Germinal center (tissue), 1 donor: Measurements from ENCODE around the gene ZFP36L1.
"Not testable (repeated sequence)": the region's sequence is repeated elsewhere in the genome, so short reads cannot be mapped to it uniquely, and the experiment has no call there.

ENCODE experiments used
- DNase-seq: peaks from one replicate; pipeline ENCODE4 v3.0.0; 2012; ENCODE audit warnings: mixed read lengths, low spot score

ZFP36L1 gene

GRCh38 chr14:68784226-68784910 lies 8.5 kb downstream of the ZFP36L1 start:
- DNase-seq: no peak

DNA sequence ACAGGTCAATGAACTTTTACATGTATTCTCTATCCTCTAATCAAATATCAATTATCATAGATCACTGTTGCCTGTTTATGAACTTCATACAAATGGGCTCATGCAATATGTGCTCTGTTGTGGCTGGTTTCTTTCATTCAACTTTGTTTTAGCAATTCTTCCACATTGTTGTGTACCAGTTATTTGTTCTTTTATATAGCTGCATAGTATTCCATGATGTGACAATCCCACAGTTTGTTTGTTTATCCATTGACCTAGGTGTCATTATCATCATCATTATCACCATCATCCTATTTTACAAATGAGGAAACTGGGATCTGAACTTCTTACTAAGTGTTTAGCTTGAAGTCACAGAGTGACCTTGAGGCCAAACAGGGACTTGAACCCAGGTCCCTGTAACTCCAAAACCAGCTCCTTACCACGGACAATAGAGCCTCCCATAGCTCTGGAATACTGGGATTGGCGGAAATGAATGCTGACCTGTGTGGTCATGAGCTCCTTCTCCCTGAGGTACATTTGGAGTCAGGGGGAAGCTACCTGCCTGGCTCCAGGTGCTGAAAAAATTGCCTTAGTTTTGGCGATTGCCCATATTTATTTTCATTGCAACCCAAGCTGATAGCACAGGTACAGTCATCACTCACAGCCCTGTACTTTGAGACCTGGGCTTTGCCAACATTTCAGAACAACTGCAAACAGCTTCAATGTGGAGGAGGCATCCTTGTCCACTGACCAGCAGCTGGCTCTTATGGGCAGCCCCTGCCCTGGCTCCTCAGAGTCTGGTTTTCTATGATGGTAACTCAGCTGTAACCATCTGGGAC lies 9.2 kb downstream of the ZFP36L1 start:
- no peak for DNase-seq

GRCh38 chr14:68782091-68782981 lies 10.5 kb downstream of the ZFP36L1 start:
- no peak for DNase-seq

DNA sequence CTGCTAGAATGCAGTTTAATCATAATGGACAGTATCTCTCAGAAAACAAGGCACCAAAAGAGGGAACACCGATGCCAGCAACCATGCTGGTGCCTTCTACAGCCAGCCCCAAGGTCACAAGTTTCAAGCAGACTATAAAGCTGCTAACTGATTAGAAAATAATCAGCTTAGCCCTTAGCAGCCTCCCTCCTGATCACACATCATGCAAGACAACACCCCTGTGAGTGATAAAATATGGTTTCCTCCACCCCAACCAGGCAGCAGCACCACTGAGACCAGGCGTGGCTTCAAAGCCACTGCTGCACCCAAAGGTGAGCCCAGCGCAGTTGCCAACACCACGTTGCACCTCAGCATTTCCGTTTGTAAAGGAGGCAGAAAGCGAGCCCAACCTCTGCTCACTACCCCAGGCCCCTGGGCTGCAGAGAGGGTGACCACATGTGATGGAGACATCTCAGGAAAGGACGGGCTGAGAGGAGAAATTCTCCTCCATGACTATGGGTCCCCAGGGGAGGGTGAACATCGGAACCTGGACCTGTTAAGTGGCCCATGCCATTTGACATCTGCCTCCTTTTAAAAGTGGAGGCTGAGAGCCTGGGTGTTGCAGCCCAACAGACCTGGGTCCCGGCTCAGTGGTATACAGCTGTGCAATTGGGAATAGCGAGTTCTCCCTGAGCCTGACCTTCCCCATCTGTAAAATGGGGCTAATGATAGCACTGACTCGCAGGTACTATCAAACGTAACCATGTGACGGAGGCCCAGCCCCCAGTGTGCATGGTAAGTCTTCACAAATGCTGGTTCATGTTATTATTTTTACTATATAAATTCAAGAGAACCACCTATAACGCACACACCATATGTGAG lies 11.5 kb downstream of the ZFP36L1 start:
- DNase-seq: no peak

GRCh38 chr14:68780358-68781160 lies 12.3 kb downstream of the ZFP36L1 start:
- DNase-seq: no peak

DNA sequence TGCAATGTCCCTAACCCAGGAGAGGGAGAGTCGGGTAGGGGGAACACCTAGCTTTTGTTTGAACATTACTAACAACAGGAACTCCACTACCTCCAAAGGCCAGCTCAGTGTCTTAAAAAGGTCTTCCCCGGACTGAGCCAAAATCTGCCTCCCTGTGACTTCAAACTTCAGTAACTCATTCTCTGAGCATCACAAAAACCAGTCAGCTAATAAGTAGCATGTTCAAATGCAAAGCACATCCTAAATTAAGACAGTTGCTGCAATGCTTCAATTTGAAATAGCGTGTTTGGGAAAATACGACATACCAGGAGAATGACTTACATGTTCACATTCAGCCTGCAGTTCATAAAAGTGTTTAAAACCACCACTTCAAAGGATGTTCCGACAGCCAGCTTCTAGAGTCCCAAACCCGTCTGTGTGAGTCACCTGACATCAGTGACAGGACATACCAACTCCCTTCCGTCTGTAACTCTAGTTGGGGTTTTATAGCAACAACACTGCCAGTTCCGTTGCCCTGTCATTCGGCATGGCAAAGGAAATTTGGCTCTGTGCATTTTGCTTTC lies 13.0 kb downstream of the ZFP36L1 start:
- DNase-seq: no peak

DNA sequence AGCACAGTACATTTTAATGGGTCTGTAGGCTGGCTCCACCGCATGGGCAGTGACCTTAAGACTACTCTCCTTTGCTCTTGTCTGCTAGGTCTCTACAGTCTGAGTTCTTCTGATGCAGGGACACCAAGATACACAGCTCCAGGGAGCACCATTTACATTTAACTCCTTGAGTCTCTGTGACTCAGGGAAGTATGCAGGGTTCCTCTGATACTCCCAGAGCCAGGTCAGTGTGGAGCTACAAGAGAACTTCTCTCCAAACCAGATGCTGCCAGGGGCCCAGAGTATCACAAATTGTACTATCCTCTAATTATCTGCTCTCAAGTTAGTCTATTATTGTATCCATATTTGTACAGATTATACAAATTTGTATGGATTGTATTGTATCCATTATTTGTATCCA lies 15.2 kb downstream of the ZFP36L1 start:
- no peak for DNase-seq

- no peak for DNase-seq
Measured at GRCh38 chr14:68775614-68776126, 17.2 kb downstream of the ZFP36L1 start.

DNA sequence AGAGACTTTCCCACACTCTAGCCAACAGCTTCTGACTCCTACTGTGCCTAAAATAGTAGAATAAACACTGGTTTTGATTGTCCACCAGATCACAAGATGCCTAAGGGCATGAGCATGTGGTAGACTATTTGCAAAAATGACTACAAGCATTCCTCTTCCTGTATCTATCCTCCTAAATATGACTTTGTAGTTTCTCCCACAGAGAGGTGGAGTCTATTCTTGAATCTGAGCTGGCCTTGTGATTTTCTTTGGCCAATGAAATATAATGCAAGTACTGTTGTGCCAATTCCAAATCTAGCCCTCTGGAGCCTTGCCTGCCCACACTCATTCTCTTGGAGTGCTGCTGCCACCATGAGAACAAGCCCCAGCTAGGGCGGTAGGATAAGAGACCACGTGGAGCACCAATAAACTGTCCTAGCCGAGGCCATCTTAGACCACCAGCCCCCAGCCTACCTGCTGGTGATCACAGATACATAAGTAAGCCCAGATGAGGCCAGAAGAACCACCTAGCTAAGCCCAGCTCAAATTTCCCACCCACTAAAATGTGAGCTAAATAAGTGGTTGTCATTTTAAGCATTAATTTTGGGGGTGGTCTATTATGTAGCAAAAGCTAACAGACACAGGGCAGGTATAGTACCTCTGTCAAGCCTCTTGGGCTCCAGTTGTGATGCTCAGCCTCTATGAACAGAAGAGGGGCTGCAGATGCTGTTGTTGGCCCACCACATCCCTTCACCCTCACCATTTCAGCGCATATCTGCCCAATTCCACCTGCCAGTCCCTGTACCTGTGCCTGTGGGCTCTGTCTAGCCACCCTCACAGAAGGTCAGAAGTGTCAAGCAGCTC lies 17.9 kb downstream of the ZFP36L1 start:
- DNase-seq: no peak

- no peak for DNase-seq
Measured at GRCh38 chr14:68772761-68773381, 20.0 kb downstream of the ZFP36L1 start.

GRCh38 chr14:68771631-68772030 lies 21.2 kb downstream of the ZFP36L1 start:
- no peak for DNase-seq

GRCh38 chr14:68770553-68771286 lies 22.1 kb downstream of the ZFP36L1 start:
- DNase-seq: no peak

DNA sequence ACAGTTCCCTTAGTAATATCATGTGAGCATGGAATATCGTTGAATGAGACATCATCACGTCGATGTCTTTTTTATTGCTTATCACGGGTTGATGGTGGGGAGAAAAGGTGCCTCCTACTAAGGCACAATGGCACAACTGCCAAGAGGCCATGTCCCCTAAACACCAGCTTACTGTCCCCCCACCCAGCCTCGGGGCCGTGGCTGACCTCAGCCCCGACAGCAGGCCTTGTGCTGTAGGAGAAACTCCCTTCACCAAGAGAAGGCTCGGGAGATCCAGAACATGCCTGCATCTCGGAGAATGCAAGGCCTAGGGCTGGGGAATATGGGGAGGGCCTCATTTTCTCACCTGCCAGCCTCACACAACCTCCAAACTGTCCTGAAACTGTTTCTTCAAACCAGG lies 22.8 kb downstream of the ZFP36L1 start:
- no peak for DNase-seq

GRCh38 chr14:68768316-68768715 lies 24.6 kb downstream of the ZFP36L1 start:
- DNase-seq: no peak

DNA sequence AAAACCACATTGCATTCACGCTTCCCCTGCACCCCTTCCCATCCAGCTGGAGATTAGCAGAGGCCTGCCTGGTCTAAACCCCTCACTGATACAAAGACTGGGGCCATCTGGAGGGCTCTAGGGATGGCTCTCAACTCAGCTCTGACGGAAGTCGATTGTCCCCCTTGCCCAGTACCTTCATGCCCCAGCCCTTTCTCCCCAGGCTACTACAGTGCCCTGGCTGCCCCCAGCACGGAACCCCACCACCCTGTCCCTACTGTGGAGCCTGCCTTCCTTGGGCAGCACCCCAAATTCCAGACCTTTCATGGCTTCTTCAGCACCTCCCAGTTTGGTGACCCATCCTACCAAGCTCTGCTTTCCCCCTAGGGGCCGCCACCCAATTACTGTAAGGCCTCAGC lies 25.6 kb downstream of the ZFP36L1 start:
- DNase-seq: no peak

GRCh38 chr14:68766299-68767247 lies 26.3 kb downstream of the ZFP36L1 start:
- no peak for DNase-seq

- DNase-seq: not testable (repeated sequence)
Measured at GRCh38 chr14:68763843-68764242, 29.0 kb downstream of the ZFP36L1 start.
